Measurements from ENCODE around the gene PHLDB1. TPM values are rescaled to one million over a fixed set of nuclear protein-coding genes. Genes with fewer than 3 reads are reported as not detected.

Gene PHLDB1
- total and polyA plus RNA-seq, 2 of the 8 experiments (the other 6 are each of a cell fraction or from before 2014, with no cell fraction given): 53.9 to 74.8 TPM

DNA sequence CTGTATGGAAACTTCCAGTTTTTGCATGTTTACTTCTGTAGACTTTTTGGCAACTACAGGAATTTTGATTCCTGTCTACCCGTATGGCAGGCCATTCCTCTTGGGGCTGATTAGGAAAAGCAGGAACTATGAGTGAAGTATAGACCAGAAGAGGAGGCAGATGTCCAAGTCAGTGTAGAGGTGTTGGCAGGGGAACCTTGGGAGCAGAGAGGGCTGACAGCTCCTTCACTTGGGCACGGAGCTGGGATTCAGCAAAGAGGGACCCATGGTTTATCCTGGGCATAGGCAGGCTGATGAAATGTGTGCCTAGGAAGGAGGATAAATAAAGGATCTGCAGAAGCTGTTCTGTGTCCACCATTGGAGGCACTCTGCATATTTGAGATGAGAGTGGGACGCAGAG lies 39.0 kb downstream of the PHLDB1 start (continued):
- TF ChIP-seq, protein P1, sequence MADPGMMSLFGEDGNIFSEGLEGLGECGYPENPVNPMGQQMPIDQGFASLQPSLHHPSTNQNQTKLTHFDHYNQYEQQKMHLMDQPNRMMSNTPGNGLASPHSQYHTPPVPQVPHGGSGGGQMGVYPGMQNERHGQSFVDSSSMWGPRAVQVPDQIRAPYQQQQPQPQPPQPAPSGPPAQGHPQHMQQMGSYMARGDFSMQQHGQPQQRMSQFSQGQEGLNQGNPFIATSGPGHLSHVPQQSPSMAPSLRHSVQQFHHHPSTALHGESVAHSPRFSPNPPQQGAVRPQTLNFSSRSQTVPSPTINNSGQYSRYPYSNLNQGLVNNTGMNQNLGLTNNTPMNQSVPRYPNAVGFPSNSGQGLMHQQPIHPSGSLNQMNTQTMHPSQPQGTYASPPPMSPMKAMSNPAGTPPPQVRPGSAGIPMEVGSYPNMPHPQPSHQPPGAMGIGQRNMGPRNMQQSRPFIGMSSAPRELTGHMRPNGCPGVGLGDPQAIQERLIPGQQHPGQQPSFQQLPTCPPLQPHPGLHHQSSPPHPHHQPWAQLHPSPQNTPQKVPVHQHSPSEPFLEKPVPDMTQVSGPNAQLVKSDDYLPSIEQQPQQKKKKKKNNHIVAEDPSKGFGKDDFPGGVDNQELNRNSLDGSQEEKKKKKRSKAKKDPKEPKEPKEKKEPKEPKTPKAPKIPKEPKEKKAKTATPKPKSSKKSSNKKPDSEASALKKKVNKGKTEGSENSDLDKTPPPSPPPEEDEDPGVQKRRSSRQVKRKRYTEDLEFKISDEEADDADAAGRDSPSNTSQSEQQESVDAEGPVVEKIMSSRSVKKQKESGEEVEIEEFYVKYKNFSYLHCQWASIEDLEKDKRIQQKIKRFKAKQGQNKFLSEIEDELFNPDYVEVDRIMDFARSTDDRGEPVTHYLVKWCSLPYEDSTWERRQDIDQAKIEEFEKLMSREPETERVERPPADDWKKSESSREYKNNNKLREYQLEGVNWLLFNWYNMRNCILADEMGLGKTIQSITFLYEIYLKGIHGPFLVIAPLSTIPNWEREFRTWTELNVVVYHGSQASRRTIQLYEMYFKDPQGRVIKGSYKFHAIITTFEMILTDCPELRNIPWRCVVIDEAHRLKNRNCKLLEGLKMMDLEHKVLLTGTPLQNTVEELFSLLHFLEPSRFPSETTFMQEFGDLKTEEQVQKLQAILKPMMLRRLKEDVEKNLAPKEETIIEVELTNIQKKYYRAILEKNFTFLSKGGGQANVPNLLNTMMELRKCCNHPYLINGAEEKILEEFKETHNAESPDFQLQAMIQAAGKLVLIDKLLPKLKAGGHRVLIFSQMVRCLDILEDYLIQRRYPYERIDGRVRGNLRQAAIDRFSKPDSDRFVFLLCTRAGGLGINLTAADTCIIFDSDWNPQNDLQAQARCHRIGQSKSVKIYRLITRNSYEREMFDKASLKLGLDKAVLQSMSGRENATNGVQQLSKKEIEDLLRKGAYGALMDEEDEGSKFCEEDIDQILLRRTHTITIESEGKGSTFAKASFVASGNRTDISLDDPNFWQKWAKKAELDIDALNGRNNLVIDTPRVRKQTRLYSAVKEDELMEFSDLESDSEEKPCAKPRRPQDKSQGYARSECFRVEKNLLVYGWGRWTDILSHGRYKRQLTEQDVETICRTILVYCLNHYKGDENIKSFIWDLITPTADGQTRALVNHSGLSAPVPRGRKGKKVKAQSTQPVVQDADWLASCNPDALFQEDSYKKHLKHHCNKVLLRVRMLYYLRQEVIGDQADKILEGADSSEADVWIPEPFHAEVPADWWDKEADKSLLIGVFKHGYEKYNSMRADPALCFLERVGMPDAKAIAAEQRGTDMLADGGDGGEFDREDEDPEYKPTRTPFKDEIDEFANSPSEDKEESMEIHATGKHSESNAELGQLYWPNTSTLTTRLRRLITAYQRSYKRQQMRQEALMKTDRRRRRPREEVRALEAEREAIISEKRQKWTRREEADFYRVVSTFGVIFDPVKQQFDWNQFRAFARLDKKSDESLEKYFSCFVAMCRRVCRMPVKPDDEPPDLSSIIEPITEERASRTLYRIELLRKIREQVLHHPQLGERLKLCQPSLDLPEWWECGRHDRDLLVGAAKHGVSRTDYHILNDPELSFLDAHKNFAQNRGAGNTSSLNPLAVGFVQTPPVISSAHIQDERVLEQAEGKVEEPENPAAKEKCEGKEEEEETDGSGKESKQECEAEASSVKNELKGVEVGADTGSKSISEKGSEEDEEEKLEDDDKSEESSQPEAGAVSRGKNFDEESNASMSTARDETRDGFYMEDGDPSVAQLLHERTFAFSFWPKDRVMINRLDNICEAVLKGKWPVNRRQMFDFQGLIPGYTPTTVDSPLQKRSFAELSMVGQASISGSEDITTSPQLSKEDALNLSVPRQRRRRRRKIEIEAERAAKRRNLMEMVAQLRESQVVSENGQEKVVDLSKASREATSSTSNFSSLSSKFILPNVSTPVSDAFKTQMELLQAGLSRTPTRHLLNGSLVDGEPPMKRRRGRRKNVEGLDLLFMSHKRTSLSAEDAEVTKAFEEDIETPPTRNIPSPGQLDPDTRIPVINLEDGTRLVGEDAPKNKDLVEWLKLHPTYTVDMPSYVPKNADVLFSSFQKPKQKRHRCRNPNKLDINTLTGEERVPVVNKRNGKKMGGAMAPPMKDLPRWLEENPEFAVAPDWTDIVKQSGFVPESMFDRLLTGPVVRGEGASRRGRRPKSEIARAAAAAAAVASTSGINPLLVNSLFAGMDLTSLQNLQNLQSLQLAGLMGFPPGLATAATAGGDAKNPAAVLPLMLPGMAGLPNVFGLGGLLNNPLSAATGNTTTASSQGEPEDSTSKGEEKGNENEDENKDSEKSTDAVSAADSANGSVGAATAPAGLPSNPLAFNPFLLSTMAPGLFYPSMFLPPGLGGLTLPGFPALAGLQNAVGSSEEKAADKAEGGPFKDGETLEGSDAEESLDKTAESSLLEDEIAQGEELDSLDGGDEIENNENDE (IDR thresholded peaks at IDR 0.05; ENCODE audit: insufficient replicate concordance, low read length): no peak
- no peak for TF ChIP-seq POU5F1 (IDR thresholded peaks at IDR 0.05; ENCODE audit: low read depth, low read length)
- TF ChIP-seq POLR2A (IDR thresholded peaks at IDR 0.05; ENCODE audit: control extremely low read depth in 1 of 2, low read depth in 2 of 2, low read length in 2 of 2): no peak
- TF ChIP-seq TBP (IDR thresholded peaks at IDR 0.05; ENCODE audit: low read depth, low read length): no peak
- no peak for TF ChIP-seq RAD21 (IDR thresholded peaks at IDR 0.05 in 1 of 2, conservative IDR thresholded peaks at IDR 0.05 in 1 of 2; ENCODE audit: low read depth in 2 of 2, low read length in 2 of 2)
- TF ChIP-seq KDM1A (IDR thresholded peaks at IDR 0.05; ENCODE audit: borderline replicate concordance, low read length): no peak
- no peak for TF ChIP-seq GABPA (IDR thresholded peaks at IDR 0.05; ENCODE audit: borderline replicate concordance, insufficient read depth, low read length)
- TF ChIP-seq CBX5 (IDR thresholded peaks at IDR 0.05; ENCODE audit: low read depth, low read length): no peak

Measured in H1 (cell line).